ENCODE data around the gene KRT80. TPM values are rescaled to one million over a fixed set of nuclear protein-coding genes. Genes with fewer than 3 reads are reported as not detected.

KRT80 gene
- 0.44 TPM in 1 of 2 replicates, not detected in the other for total RNA-seq

DNA sequence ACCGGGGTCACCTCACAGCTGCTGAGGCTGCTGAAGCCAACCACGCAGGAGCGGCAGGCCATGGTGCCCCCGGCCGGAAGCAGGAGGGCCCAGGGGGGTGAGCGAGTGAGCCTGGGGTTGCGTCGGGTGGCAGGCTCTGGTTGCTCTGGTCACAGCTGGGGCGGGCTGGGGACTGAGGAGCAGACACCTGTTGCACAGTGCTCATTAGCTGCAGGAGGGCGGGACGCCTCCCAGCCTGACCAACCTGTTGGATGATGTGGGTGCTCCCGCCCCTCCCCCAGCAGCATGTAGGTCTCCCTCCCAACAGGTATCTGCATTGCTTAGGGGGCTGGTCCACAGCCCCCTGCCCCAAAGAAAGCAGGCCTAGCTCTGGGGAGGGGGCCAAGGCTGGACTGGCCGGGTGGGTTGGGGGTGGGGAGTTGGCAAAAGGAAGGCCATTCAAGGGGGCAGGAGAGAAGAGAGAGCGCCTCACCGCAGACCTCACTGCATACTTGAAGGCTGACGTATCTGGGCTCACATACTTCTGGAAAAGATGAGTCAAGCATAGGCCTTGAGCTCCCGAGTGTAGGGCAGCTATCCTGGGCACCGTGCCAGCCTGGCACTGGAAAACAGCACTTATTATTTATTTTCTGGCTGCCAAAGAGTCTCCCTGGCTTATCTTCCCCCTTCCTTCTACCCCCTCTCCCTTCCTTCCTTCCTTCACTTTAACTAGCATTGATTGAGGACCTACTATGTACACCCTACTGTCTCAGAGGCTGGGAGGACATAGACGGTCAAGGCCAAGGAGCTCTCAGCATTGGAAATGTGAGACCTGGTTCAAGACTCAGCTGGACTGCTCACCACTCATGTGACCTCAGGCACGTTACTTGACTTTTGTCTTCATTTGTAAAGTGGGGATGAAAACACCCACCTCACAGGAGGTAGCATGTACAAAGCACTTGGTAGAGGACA, at the start of gene KRT80:
Gene KRT80, minus strand, starts transcription at position 174 of the 951 bp plus-strand sequence. Its CDS starts 112 bp downstream, at position 62.

DNA sequence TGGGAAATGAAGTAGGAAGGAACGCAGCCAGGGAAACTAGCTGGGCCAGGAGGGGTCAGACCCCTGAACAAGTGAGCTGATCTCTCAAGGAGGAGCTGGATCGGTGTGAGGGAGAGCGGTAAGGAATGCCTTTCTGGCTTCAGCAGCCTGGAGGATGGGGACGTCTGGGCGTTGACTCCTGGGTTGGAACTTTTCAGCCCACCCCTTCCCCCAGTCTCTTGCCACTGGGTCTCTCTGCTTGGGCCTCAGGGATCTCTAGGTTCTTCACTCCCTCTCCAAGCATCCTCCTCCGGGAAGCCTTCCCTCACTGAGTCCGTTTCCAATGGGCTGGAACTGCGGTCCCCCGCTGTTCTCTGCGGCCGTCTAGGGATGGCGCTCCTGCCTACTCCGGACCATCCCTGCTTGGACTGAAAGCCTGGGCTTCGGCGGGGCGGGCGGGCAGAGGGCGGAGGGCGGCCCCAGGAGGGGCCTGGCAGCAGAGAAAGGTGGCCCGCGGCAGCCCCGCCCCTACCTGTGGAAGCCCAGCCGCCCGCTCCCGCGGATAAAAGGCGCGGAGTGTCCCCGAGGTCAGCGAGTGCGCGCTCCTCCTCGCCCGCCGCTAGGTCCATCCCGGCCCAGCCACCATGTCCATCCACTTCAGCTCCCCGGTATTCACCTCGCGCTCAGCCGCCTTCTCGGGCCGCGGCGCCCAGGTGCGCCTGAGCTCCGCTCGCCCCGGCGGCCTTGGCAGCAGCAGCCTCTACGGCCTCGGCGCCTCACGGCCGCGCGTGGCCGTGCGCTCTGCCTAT, 41.1 kb upstream of the KRT80 start, which contains the start of gene KRT7:
Gene KRT7, plus strand, starts transcription at position 570 of the 788 bp plus-strand sequence. Its CDS starts 54 bp downstream, at position 624.

Other genes starting within 250 kb of the KRT80 start
- gene ACVR1B, start 240.3 kb downstream of the KRT80 start, total RNA-seq: 13.1 and 17.4 TPM in 2 replicates
- 15.9 and 19.8 TPM in 2 replicates for gene TAMALIN, start 185.1 kb downstream of the KRT80 start, total RNA-seq
- 2.6 and 4.3 TPM in 2 replicates for gene NR4A1, start 140.6 kb downstream of the KRT80 start, total RNA-seq
- gene ATG101, start 122.0 kb downstream of the KRT80 start, total RNA-seq: 57.6 and 74.9 TPM in 2 replicates
- gene SMIM41, start 112.3 kb downstream of the KRT80 start, total RNA-seq: 4.5 and 4.8 TPM in 2 replicates
- 7.8 and 8.7 TPM in 2 replicates for gene KRT7, start 41.2 kb upstream of the KRT80 start, total RNA-seq
- gene KRT86, start 82.6 kb upstream of the KRT80 start, total RNA-seq: not detected in 2 replicates
- gene KRT81, start 99.5 kb upstream of the KRT80 start, total RNA-seq: 0.15 TPM in 1 of 2 replicates, not detected in the other
- not detected in 2 replicates for gene KRT83, start 129.4 kb upstream of the KRT80 start, total RNA-seq
- not detected in 2 replicates for gene KRT85, start 175.5 kb upstream of the KRT80 start, total RNA-seq
- not detected in 2 replicates for gene KRT84, start 193.6 kb upstream of the KRT80 start, total RNA-seq
- gene KRT82, start 214.3 kb upstream of the KRT80 start, total RNA-seq: not detected in 2 replicates
- gene KRT75, start 242.4 kb upstream of the KRT80 start, total RNA-seq: not detected in 2 replicates

Measured in smooth muscle cell of trachea (primary cell).